Right ventricle myocardium inferior (tissue), 1 donor: ENCODE results near the gene SLC1A4. TPM values are rescaled to one million over a fixed set of nuclear protein-coding genes. Genes with fewer than 3 reads are reported as not detected.
"Not testable (repeated sequence)": the region's sequence is repeated elsewhere in the genome, so short reads cannot be mapped to it uniquely, and the experiment has no call there.

Experiments
- ATAC-seq: fragments of 200-7000 bp; cut with Tn5 transposase; one replicate; pipeline ENCODE4 v1.9.1; 2020; ENCODE audit warnings: mild to moderate bottlenecking, moderate library complexity
- DNase-seq: peaks from one replicate; pipeline ENCODE4 v3.0.0; 2021; ENCODE audit errors: missing footprints
- intact Hi-C: fragments of 100-400 bp; cut with DNase I; formaldehyde crosslinking; loops from one replicate; pipeline ENCODE4 v1.11.0; 2022
- total RNA-seq: library from RNA; stranded (reverse); fragmentation: NEBNext Ultra II Directional; extraction: Animal tissue kit (Norgen Biotek cat#: 25700); gene quantifications from one replicate; pipeline ENCODE4 v1.2.1, GENCODE V29; 2021
- donor health status: DM: no; HTN: yes; CAD: no; lungs with severe emphysema.

The SLC1A4 gene
- total RNA-seq, 1 donor from 2014 or later, result 6.5 TPM

GRCh38 chr2:65033667-65034066, 44.5 kb downstream of the SLC1A4 start:
- intact Hi-C loops, ATAC-seq, DNase-seq: not testable (repeated sequence)

GRCh38 chr2:65035351-65035943, 46.2 kb downstream of the SLC1A4 start:
- DNase-seq (no peak), ATAC-seq (no peak)
- intact Hi-C loops, result no loop called here

GRCh38 chr2:65037178-65037577, 48.0 kb downstream of the SLC1A4 start:
- intact Hi-C loops, result no loop called here
- ATAC-seq, result no peak
- no peak for DNase-seq

- intact Hi-C loops, result loop anchor here (1.0 kb wide), 2 partner anchors 50 to 122 kb away; partner anchors contain the start of gene SLC1A4
- ATAC-seq, result no peak
Measured at GRCh38 chr2:65039640-65040039, 50.4 kb downstream of the SLC1A4 start.

GRCh38 chr2:65040400-65041261, 51.4 kb downstream of the SLC1A4 start:
- ATAC-seq, result peak; percentile 98
- intact Hi-C loops, result loop anchor here (1.0 kb wide), 2 partner anchors 51 to 123 kb away; partner anchors contain the start of gene SLC1A4
- peak; percentile 87 for DNase-seq

More at GRCh38 chr2:65039640-65040039, 50.4 kb downstream of the SLC1A4 start:
- DNase-seq, result no peak

GRCh38 chr2:65043001-65043400, 53.8 kb downstream of the SLC1A4 start:
- intact Hi-C loops, result no loop called here
- ATAC-seq, result no peak
- no peak for DNase-seq

GRCh38 chr2:65044097-65044735, 55.0 kb downstream of the SLC1A4 start:
- ATAC-seq (no peak), DNase-seq (no peak)
- intact Hi-C loops, result no loop called here

- intact Hi-C loops, result no loop called here
- no peak for DNase-seq
- ATAC-seq, result no peak
Measured at GRCh38 chr2:65045651-65046050, 56.5 kb downstream of the SLC1A4 start.

GRCh38 chr2:65046633-65047407, 57.6 kb downstream of the SLC1A4 start:
- ATAC-seq (peak; percentile 97), DNase-seq (no peak)
- intact Hi-C loops, result no loop called here

GRCh38 chr2:65049010-65049639, 59.9 kb downstream of the SLC1A4 start:
- DNase-seq (no peak), ATAC-seq (no peak)
- intact Hi-C loops, result no loop called here

- ATAC-seq, result no peak
- intact Hi-C loops, result no loop called here
Measured at GRCh38 chr2:65050931-65051330, 61.7 kb downstream of the SLC1A4 start.

GRCh38 chr2:65053199-65053598, 64.0 kb downstream of the SLC1A4 start:
- intact Hi-C loops, result no loop called here
- no peak for DNase-seq
- ATAC-seq, result no peak

More at GRCh38 chr2:65050931-65051330, 61.7 kb downstream of the SLC1A4 start:
- DNase-seq, result no peak

GRCh38 chr2:65054749-65055421, 65.7 kb downstream of the SLC1A4 start:
- intact Hi-C loops, result loop anchor here (5.0 kb wide), 1 partner anchor 107 kb away; no protein-coding TSS in a partner anchor
- ATAC-seq, result no peak
- DNase-seq, result no peak

GRCh38 chr2:65055422-65056214, 66.4 kb downstream of the SLC1A4 start:
- intact Hi-C loops, result loop anchor here (2.0 to 5.0 kb wide), 2 partner anchors 75 to 107 kb away; partner anchors contain the start of gene RAB1A
- DNase-seq (no peak), ATAC-seq (peak; percentile 8)

- intact Hi-C loops, result loop anchor here (2.0 to 5.0 kb wide), 2 partner anchors 74 to 106 kb away; partner anchors contain the start of gene RAB1A
- peak; percentile 98 for DNase-seq
- ATAC-seq, result peak; percentile 97
Measured at GRCh38 chr2:65056215-65057053, 67.2 kb downstream of the SLC1A4 start, which contains the start of gene CEP68. Gene CEP68 (plus strand): TSS chr2:65056416. CDS start chr2:65069445, 13,029 bp downstream.

GRCh38 chr2:65057054-65057375, 67.8 kb downstream of the SLC1A4 start:
- ATAC-seq (no peak), DNase-seq (no peak)
- intact Hi-C loops, result loop anchor here (2.0 to 5.0 kb wide), 2 partner anchors 74 to 105 kb away; partner anchors contain the start of gene RAB1A
